Thyroid gland (tissue), 4 donors: ENCODE results near the gene PTPRB.

Experiments
- POLR2A ChIP-seq, 2 donors: fragments of 450-650 bp; IDR thresholded peaks; one replicate each; pipeline ENCODE4 v1.6.1; 2017; ENCODE audit warnings: antibody characterized with exemption in 2 of 2, mild to moderate bottlenecking in 2 of 2, moderate library complexity in 1 of 2
- TF ChIP-seq, protein P1 (sequence below), 6 experiments: fragments of 200-600 bp in 3 of 6; fragments of 450-650 bp in 3 of 6; sonication (generic) in 3 of 6; IDR thresholded peaks; one replicate each; pipeline ENCODE4 v1.5.1; 2016 to 2019; ENCODE audit warnings: antibody characterized with exemption in 6 of 6, mild to moderate bottlenecking in 2 of 6, inconsistent platforms in 1 of 6, moderate library complexity in 1 of 6

DNA sequence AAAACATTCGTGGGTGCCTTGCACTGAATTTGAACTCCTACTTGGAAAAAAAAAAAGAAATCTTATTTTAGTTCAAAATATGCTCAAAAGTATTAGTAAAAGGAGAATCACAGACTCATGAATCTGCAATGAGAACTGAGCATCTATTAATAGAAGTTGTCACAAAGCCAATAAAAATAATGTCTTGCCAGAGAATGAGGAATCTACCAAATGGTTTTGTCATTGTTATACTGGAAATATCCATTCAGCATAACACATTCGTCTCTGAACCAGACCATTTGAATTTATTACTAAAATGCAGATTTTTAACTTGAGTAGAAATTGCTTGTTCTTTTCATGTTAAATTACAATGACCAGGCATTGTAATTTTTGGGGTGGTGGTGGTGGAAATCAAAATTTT, 11.6 kb upstream of the PTPRB start:
- TF ChIP-seq, protein P1, sequence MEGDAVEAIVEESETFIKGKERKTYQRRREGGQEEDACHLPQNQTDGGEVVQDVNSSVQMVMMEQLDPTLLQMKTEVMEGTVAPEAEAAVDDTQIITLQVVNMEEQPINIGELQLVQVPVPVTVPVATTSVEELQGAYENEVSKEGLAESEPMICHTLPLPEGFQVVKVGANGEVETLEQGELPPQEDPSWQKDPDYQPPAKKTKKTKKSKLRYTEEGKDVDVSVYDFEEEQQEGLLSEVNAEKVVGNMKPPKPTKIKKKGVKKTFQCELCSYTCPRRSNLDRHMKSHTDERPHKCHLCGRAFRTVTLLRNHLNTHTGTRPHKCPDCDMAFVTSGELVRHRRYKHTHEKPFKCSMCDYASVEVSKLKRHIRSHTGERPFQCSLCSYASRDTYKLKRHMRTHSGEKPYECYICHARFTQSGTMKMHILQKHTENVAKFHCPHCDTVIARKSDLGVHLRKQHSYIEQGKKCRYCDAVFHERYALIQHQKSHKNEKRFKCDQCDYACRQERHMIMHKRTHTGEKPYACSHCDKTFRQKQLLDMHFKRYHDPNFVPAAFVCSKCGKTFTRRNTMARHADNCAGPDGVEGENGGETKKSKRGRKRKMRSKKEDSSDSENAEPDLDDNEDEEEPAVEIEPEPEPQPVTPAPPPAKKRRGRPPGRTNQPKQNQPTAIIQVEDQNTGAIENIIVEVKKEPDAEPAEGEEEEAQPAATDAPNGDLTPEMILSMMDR (IDR thresholded peaks at IDR 0.05) = no peak
- no peak for TF ChIP-seq POLR2A (IDR thresholded peaks at IDR 0.05)
